HEK293 (cell line): ENCODE measurements around the gene TMEM236.

ENCODE experiments used
- CTCF ChIA-PET: fragments of 350-600 bp; formaldehyde crosslinking; extraction: SDS; loops from one replicate; lab custom pipeline; 2021; ENCODE audit warnings: antibody characterized with exemption; lab: Yijun Ruan, JAX
- POLR2A ChIA-PET: fragments of 300-600 bp; formaldehyde crosslinking; extraction: SDS; loops from one replicate; lab custom pipeline; 2020; ENCODE audit warnings: antibody characterized with exemption, inconsistent platforms; lab: Yijun Ruan, JAX
- H3K27ac ChIP-seq: fragments of 200-500 bp; sonication (Bioruptor generic); 2 replicates; pipeline ENCODE4 v1.5.1; 2014; ENCODE audit warnings: low read depth, low read length, control low read depth, inconsistent platforms; ENCODE audit errors: extremely low read depth
- H3K36me3 ChIP-seq, 2 experiments: fragments of 200-500 bp in 1 of 2; sonication (Bioruptor generic) in 1 of 2; 1 replicate in 1 of 2; 2 replicates in 1 of 2; pipeline ENCODE4 v1.5.1; 2014 to 2017; ENCODE audit warnings: inconsistent platforms in 2 of 2, low read length in 2 of 2; ENCODE audit not compliant: control insufficient read depth in 2 of 2, insufficient read depth in 1 of 2
- H3K4me1 ChIP-seq: fragments of 200-500 bp; sonication (Bioruptor generic); 2 replicates; pipeline ENCODE4 v1.5.1; 2014; ENCODE audit warnings: mild to moderate bottlenecking, low read length, inconsistent platforms; ENCODE audit not compliant: control insufficient read depth, insufficient read depth
- H3K4me3 ChIP-seq: 2 replicates; pipeline ENCODE4 v1.5.1; 2011; ENCODE audit warnings: low read depth, mild to moderate bottlenecking, control low read depth, low read length, moderate library complexity
- H3K9me3 ChIP-seq: fragments of 200-500 bp; sonication (Bioruptor generic); 2 replicates; pipeline ENCODE4 v1.5.1; 2014; ENCODE audit warnings: low read depth, low read length, inconsistent platforms; ENCODE audit not compliant: control insufficient read depth, insufficient read depth
- PATZ1 ChIP-seq: fragments of 450-650 bp; formaldehyde crosslinking; IDR thresholded peaks from 2 replicates; pipeline ENCODE4 v1.5.1; 2016; ENCODE audit warnings: missing biosample characterization, missing genetic modification characterization
- ZBTB11 ChIP-seq: fragments of 450-650 bp; formaldehyde crosslinking; conservative IDR thresholded peaks from 2 replicates; pipeline ENCODE4 v1.5.1; 2016; ENCODE audit warnings: low read depth, missing biosample characterization, missing genetic modification characterization
- ZBTB20 ChIP-seq: fragments of 450-650 bp; formaldehyde crosslinking; IDR thresholded peaks from 2 replicates; pipeline ENCODE4 v1.5.1; 2016; ENCODE audit warnings: missing biosample characterization, missing genetic modification characterization
- ZNF10 ChIP-seq: fragments of 450-650 bp; formaldehyde crosslinking; IDR thresholded peaks from 2 replicates; pipeline ENCODE4 v1.5.1; 2017; ENCODE audit warnings: missing biosample characterization, missing genetic modification characterization
- ZNF114 ChIP-seq: fragments of 450-650 bp; formaldehyde crosslinking; IDR thresholded peaks from 2 replicates; pipeline ENCODE4 v1.5.0; 2017; ENCODE audit warnings: missing biosample characterization, missing genetic modification characterization
- ZNF155 ChIP-seq: fragments of 450-650 bp; formaldehyde crosslinking; IDR thresholded peaks from 2 replicates; pipeline ENCODE4 v1.5.1; 2016; ENCODE audit warnings: missing biosample characterization, missing genetic modification characterization
- ZNF175 ChIP-seq: fragments of 450-650 bp; formaldehyde crosslinking; IDR thresholded peaks from 2 replicates; pipeline ENCODE4 v1.5.1; 2016; ENCODE audit warnings: missing biosample characterization, missing genetic modification characterization
- ZNF19 ChIP-seq: fragments of 450-650 bp; formaldehyde crosslinking; IDR thresholded peaks from 2 replicates; pipeline ENCODE4; 2016; ENCODE audit warnings: missing biosample characterization, missing genetic modification characterization, low read depth
- ZNF2 ChIP-seq: fragments of 450-650 bp; formaldehyde crosslinking; IDR thresholded peaks from 2 replicates; pipeline ENCODE4 v1.5.1; 2016; ENCODE audit warnings: missing biosample characterization, missing genetic modification characterization
- ZNF266 ChIP-seq: fragments of 450-650 bp; formaldehyde crosslinking; IDR thresholded peaks from 2 replicates; pipeline ENCODE4 v1.5.1; 2016; ENCODE audit warnings: missing biosample characterization, missing genetic modification characterization, low read depth
- ZNF302 ChIP-seq: fragments of 450-650 bp; formaldehyde crosslinking; IDR thresholded peaks from 2 replicates; pipeline ENCODE4 v1.5.1; 2016; ENCODE audit warnings: missing biosample characterization, missing genetic modification characterization, low read depth
- ZNF354C ChIP-seq: fragments of 450-650 bp; formaldehyde crosslinking; IDR thresholded peaks from 2 replicates; pipeline ENCODE4 v1.5.1; 2016; ENCODE audit warnings: missing biosample characterization, missing genetic modification characterization, low read depth, borderline replicate concordance
- ZNF48 ChIP-seq: fragments of 450-650 bp; formaldehyde crosslinking; IDR thresholded peaks from 2 replicates; pipeline ENCODE4 v1.5.1; 2016; ENCODE audit warnings: missing biosample characterization, missing genetic modification characterization
- ZNF548 ChIP-seq: fragments of 450-650 bp; formaldehyde crosslinking; IDR thresholded peaks from 2 replicates; pipeline ENCODE4 v1.5.1; 2016; ENCODE audit warnings: missing biosample characterization, missing genetic modification characterization
- ZNF558 ChIP-seq: fragments of 450-650 bp; formaldehyde crosslinking; IDR thresholded peaks from 2 replicates; pipeline ENCODE4 v1.5.1; 2016; ENCODE audit warnings: missing biosample characterization, missing genetic modification characterization
- ZNF701 ChIP-seq: fragments of 450-650 bp; formaldehyde crosslinking; IDR thresholded peaks from 2 replicates; pipeline ENCODE4 v1.5.1; 2016; ENCODE audit warnings: missing biosample characterization, missing genetic modification characterization
- ZNF785 ChIP-seq: fragments of 450-650 bp; formaldehyde crosslinking; IDR thresholded peaks from 2 replicates; pipeline ENCODE4 v1.5.1; 2016; ENCODE audit warnings: missing biosample characterization, missing genetic modification characterization
- ZNF791 ChIP-seq: fragments of 450-650 bp; formaldehyde crosslinking; IDR thresholded peaks from 2 replicates; pipeline ENCODE4 v1.5.1; 2016; ENCODE audit warnings: missing biosample characterization, missing genetic modification characterization
- ZNF792 ChIP-seq: fragments of 450-650 bp; formaldehyde crosslinking; IDR thresholded peaks from 2 replicates; pipeline ENCODE4 v1.5.1; 2016; ENCODE audit warnings: missing biosample characterization, missing genetic modification characterization
- ZNF843 ChIP-seq: fragments of 450-650 bp; formaldehyde crosslinking; IDR thresholded peaks from 2 replicates; pipeline ENCODE4 v1.5.1; 2016; ENCODE audit warnings: missing biosample characterization, missing genetic modification characterization

Gene TMEM236

GRCh38 chr10:17819836-17820235, 67.8 kb downstream of the TMEM236 start:
- H3K9me3 ChIP-seq = no peaks in the 10 kb centered on the region
- POLR2A ChIA-PET = no interaction called here
- H3K27ac ChIP-seq = no peak overlapping the region
- CTCF ChIA-PET = no interaction called here
- H3K4me3 ChIP-seq = no peak overlapping the region
- no peaks in the 10 kb centered on the region for H3K36me3 ChIP-seq
- no peaks in the 10 kb centered on the region for H3K4me1 ChIP-seq
- TF ChIP-seq ZNF19 (tag by site-specific recombination) (no peak), ZNF2 (no peak), ZNF10 (peak; percentile 46; the same call in 1 of the 2 replicates), ZNF558 (no peak), PATZ1 (tag by site-specific recombination) (no peak), ZNF48 (tag by site-specific recombination) (no peak)
- TF ChIP-seq, all 188 proteins: peak for 1

GRCh38 chr10:17820943-17821342, 68.9 kb downstream of the TMEM236 start:
- Histone ChIP-seq H3K27ac (no peak overlapping the region), H3K4me1 (no peaks in the 10 kb centered on the region), H3K9me3 (no peaks in the 10 kb centered on the region), H3K4me3 (no peak overlapping the region), H3K36me3 (no peaks in the 10 kb centered on the region)
- ChIA-PET POLR2A (no interaction called here), CTCF (interaction anchor here (0.7 to 1.4 kb wide), 3 partner anchors 27 to 284 kb away, joined by 3 to 5 read pairs (median 4); no protein-coding TSS in a partner anchor)
- TF ChIP-seq ZBTB20 (tag by site-specific recombination) = no peak
- TF ChIP-seq ZNF354C = no peak
- TF ChIP-seq ZNF791 (tag by site-specific recombination) = no peak
- TF ChIP-seq ZNF701 = no peak
- no peak for TF ChIP-seq ZNF266 (tag by site-specific recombination)
- TF ChIP-seq ZNF155 (tag by site-specific recombination) = no peak
- no peak for TF ChIP-seq ZBTB11 (tag by site-specific recombination)

DNA sequence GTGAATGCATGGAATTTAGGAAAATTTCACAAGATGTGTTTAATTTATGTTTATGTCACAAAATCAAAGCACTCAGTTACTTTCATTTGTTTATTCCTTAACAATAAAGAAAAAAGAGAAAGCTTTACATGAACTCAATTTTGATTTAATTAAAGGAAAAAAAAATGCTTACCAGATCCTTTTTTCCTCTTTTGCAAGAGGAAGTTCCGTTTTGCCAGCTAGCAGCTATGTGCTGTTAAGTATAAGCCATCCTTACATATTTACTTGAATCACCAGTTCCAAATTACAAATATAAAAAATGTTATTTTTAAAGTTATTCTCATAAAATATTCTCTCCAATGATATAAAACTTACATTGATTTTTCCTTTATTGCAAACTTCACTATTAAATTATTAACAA, 69.9 kb downstream of the TMEM236 start:
- Histone ChIP-seq H3K4me1 (no peaks in the 10 kb centered on the region), H3K36me3 (no peaks in the 10 kb centered on the region), H3K9me3 (no peaks in the 10 kb centered on the region), H3K4me3 (no peak overlapping the region), H3K27ac (no peak overlapping the region)
- no peak for TF ChIP-seq ZNF785 (tag by site-specific recombination)
- no peak for TF ChIP-seq ZNF175
- no peak for TF ChIP-seq ZNF302
- TF ChIP-seq ZNF548 (tag by site-specific recombination) = no peak
- no peak for TF ChIP-seq ZNF354C
- no peak for TF ChIP-seq ZNF114 (tag by site-specific recombination)
- TF ChIP-seq ZNF843 (tag by site-specific recombination) = no peak
- TF ChIP-seq ZNF792 = no peak
- no peak for TF ChIP-seq ZNF19 (tag by site-specific recombination)
- ChIA-PET POLR2A (no interaction called here), CTCF (interaction anchor here (0.9 to 1.4 kb wide), 3 partner anchors 20 to 84 kb away, joined by 3 to 5 read pairs (median 3); no protein-coding TSS in a partner anchor)
